GM19463 (cell line): ENCODE results near the gene MRPS24.

Experiments
- ATAC-seq: cut with Tn5 transposase; IDR thresholded peaks from one replicate; pipeline ENCODE4 v1.9.1; 2021; ENCODE audit warnings: mild to moderate bottlenecking, moderate library complexity; ENCODE audit not compliant: unreplicated experiment

The MRPS24 gene

DNA sequence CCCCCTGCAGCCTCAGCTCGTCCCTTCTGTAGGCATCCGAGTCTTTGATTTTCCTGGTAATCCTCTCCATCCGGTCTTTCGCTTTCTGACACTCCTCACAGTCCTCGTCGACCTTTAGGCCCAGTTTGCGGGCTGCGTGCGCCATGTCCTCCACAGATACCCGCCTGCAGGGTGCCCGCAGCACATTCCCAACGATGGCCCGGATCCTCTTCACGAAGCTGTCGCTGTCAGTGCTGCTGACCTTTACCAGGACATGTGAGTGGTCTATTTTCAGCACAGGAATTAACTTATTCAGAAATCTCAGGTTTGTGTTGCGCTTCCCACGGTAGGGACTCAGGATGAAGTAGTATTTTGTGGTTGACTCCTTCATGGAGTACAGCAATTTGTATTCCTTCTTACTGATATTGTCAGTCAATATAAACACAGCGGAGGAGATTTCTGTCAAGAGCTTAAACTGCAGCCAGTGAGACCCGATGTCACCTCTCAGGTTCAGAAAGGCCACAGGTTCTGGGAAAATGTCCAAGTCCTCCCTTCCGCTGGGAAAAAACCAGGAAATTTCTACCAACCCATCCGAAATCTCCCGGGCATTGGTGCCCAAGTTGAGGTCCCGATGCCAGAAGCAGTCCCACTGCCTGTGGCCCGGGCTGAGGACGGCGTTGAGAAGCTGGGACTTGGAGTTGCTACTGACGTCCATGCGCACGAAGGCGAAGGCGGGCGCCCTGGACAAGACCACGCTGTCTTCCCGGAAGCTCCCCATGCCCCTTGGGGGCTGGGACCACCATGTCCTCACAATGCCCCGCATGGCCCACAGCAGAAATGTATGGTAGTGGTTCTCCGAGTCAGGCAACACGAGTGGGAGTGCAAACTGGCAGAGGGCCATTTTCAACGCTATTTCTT lies 8.9 kb upstream of the MRPS24 start:
- ATAC-seq: no peak

DNA sequence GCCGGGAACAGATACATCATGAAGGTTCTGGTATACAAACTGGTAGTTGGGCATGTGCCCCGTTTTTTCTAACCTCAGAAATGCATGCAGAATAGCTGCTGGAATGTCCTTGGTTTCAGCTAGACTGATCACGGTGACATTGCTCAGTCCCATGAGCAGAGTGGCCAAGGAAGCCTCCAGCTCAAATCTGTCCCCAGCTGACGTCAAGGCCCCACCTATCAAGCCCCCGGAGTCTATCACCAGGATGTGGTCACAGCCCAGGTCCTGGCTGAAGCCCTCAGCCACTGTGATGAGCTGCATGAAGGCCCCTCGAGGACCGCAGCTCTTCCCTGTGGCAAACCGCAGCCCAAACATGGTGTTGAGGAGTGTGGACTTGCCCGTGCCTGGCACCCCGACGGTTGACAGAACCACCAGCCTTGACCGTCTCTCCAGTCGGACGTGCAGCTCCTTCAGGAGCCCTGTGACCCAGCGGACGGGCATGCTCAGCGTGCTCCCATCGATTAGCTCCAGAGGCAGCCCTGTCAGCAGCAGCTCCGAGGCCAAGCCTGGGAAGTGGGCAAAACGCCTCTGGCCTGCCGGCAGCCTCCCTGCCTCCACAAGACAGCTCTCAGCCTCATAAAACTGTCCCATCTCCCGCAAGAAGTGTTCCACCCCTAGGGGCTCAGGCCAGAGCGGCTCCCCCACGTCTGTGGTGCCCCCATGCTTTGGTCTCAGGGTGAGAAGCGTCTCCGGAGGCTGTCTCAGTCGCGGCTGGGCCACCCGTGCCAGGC lies 7.8 kb upstream of the MRPS24 start:
- no peak for ATAC-seq

DNA sequence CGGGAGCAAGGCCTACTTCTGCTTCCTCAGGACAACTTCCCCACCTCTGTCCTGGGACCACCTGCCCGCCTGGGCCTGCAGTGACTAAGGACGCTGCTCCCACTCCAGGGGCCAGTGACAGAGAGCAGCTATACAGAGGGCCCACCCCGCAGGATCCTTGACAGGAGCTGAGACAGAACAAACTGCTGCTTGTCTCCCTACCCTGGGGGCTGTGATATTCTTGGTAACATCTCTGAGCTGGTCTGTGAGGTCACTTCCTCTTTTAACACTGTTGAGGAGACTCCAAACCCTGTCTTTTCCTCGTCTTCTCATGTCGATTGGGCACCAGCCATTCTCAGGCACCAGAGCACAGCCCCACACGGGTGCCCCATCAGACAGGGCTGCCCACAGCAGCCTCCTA lies 6.9 kb upstream of the MRPS24 start:
- ATAC-seq: no peak

DNA sequence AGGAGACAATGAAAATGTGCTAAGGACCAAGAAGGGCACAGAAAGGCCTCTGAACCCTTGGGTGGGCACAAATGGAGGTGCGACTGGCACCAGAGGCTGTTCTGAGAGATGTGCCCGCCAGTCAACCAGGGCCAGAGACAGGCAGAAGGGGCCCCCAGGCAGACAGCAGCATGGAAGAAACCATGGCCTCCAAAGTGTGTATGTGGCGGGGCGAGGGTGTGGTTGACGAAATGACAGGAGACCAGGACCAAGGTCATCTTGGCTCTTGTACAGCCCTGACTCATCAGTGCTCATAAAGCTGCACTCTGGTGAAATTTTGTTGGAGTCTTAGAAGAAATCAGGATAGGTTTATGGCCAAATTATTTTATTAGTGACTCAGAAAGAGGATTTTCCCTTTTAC lies 4.0 kb upstream of the MRPS24 start:
- no peak for ATAC-seq

DNA sequence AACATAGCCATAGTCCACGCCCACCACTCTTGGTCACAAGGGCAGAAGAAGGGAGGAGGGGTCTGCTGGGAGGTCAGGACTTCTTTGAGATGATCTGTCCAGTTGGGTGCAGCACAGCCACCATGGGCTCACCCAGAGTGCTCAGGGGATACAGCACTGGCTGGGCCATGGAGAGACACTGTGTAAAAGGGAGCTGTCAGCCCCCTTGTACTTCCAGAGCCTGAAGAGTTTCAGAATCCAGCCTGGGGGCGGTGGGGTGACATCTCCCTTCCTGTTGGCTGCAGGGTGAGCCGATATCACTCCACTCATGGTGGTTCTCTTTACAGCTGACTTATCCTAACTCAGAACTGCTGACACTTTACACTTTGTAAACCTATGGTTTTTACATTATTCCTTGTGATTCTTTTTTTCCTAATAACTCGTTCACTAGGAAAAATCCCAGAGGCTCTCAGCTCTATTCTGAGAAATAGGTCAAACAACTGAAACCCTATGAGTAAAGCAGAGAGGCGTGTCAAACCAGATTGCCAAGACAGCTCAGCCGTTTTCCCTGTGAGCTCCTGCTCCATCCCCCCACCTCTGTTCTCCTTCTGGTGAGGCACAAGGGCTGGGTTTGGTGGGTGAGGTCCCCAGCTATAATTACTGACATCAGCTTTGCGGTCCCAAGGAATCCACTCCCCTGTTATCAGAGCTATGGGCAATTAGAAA lies 3.2 kb upstream of the MRPS24 start:
- ATAC-seq: no peak

DNA sequence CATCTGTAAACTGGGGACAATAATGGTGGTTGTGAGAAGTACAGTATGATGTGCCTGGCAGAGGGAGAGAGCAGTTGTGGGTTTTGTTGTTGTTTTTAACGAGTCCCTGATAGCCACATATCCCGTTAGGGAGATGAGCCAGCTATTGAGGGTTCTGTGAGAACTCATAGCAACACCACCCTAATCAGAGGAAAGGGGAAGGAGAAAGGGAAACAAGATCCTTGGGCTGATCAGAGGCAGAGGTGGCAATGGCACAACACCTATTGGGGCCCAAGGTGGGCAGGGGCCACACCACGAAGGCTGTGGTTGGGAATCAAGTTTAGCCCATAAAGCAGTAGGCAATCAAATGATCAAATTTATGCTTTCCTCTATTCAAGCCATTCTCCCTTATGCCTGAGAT lies 1.7 kb upstream of the MRPS24 start:
- ATAC-seq: no peak

DNA sequence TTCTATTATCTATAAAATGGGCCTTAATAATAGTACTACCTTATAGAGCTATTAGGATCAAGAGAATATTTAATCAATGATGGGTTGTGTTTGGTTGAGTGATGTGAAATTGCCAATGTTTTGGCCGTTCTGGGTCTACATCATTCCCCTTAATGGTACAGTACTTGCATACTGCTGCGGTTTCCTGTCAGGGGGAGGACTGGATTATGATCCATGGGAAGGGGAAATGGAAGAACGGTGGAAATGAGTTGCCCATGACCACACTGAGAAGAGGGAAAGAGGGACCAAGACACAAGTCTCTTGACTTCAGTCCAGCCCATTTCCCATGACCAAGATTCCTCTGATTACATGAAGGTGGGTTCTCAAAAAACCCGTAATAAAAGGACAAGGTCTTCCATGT lies 999 bp upstream of the MRPS24 start:
- no peak for ATAC-seq

DNA sequence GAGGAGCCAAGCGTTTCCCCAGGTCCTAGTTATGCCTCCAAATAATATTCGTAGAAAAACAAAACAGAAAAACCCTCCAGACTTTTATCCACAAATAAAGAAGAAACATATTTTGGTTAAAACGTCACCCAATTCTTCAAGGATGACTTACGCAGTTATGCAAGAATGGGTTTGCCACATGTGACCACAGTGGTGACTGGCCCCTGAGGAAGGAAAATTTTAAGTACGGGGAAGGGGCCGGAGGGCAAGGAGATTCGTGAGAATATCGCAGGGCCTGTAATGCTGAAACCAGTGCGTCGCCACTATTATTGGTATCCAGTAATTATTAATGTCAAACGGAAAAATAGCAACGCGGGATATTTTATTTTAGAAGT lies 537 bp upstream of the MRPS24 start:
- peak; percentile 15 for ATAC-seq

DNA sequence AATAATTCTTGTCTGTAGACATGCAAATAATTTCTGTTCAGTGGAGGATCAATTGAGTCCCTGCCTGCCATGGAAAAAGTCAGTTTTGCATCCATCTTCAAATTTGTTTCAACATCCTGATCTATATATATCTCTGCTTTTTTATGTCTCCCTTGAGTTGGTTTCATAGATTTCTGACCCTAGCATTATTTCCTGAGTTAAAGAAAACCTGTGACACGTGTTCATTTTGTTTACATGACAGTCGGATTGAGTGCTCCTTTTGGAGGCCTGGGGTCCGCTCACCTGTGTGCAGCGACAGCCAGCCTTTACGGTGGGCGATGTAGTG lies 674 bp downstream of the MRPS24 start:
- ATAC-seq: no peak

DNA sequence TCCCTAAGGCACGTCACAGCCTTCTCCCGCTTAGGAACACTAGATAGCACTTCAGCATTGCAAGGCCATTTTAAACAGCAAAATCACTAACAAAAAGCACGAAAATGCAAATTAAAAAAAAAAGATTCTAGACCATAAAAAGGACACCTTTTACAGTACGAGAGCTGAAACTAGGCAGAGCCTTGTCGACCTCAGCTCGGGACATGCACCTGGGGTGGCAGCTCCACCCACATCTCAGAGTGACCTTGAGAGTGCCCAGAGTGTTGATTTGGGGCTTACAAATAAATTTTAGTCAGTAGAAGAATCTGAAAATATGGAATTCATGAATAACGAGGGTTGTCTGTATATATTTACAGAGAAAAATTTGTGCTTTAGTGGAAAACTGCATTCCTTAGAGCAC lies 1.1 kb downstream of the MRPS24 start:
- ATAC-seq: no peak

DNA sequence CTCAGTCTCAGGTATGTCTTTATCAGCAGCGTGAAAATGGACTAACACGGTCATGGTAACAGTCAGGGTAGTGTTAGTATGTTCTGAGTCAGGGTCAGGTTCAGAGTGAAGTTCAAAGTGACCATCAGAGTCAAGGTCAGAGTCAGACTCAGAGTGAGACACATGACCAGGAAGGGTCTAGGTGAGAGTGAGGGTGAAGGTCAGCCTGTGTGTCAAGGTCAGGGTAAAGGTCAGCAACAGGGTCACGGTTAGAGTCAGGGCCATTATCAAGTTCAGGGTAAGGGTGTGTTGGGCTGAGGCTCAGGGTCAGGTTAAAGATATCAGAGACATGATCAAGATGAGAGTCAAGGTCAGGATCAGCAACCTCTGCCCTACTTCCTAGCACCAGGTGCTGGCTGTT lies 4.0 kb downstream of the MRPS24 start:
- no peak for ATAC-seq

DNA sequence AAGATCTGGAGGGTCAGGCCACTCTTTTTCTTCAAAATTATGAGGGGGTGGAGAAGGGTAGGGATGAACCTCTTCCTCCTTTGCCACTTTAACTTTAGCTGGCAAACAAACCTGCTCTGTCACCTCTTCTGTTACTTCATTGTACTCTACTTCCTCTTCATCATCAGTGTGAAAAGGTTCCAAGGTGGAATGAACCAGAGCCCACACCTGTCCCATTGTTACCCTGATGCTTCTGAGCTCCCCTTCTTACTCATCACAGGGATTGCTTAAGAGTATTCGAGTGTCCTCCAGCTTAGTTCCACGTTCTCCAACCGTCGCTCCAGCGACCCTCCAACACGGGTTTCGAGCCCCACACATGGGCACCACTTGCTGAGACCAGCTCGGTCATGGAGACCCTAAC lies 5.2 kb downstream of the MRPS24 start:
- ATAC-seq: no peak

DNA sequence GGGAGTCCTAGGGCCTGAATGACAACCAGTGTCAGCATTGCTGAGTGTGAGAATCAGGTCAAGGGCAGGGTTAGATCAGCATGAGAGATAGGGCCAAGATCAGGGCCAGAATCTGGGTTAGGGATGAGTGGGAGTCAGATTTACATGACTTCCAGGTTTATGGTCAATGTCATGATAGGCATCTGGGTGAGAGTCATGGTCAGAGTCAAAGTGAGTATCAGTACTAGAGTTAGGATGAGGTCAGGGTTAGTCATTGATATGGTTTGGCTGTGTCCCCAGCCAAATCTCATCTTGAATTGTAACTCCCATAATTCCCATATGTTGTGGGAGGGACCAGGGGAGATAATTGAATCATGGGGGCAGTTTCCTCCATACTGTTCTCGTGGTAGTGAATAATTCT lies 12.3 kb downstream of the MRPS24 start:
- ATAC-seq: no peak

DNA sequence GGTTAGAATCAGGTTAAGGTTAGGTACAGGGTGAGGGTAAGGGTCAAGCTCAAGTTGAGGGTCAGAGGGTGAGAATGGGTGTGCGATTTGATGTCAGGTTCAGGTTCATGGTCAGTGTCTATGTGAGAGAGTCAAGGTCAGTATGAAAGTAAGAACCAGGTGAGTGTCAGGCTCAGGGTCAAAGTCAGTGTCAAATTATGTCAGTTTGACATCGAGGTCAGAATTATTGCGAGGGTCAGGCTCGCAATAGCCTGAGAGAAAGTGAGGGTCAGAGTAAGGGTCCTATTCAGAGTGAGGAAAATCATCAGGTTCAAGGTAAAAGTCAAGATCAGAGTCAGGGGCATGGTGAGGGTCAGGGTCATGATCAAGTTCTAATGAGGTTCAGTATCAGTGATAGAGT lies 13.0 kb downstream of the MRPS24 start:
- no peak for ATAC-seq

DNA sequence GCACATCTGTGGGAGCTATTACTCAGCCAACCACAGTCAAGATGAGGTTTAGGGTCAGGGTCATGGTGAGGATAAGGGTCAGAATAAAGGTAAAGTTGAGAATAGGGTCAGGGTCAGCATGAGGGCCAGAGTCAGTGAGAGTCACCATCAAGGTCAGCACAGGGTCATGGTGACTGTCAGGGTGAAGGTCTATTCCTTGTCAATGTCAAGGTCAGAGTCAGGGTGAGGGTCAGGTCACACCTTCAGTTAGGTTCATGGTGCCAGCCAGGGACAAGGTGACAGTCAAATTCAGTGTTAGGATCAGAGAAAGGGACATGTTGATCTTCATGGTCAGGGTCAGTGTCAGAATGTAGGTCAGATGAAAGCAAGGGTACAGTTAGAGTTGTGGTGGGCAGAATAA lies 14.1 kb downstream of the MRPS24 start:
- ATAC-seq: no peak

DNA sequence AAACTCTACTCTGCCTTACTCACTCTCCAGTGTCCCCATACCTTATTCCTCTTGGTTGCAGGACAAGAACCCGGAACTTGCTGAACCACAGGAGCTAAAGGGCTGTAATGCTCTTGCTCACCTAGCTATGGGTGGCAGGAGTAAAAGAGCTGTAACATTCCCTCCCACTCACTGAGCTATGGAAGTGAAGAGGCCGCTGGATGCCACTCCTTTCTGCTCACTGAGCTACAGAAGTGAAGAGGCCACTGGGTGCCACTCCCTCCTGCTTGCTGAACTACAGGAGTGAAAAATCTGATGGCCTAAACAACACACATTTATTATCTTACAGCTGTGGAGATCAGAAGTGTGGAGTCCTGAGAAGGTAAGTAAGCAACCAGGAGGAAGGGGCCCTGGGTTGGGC lies 17.5 kb downstream of the MRPS24 start:
- ATAC-seq: no peak

DNA sequence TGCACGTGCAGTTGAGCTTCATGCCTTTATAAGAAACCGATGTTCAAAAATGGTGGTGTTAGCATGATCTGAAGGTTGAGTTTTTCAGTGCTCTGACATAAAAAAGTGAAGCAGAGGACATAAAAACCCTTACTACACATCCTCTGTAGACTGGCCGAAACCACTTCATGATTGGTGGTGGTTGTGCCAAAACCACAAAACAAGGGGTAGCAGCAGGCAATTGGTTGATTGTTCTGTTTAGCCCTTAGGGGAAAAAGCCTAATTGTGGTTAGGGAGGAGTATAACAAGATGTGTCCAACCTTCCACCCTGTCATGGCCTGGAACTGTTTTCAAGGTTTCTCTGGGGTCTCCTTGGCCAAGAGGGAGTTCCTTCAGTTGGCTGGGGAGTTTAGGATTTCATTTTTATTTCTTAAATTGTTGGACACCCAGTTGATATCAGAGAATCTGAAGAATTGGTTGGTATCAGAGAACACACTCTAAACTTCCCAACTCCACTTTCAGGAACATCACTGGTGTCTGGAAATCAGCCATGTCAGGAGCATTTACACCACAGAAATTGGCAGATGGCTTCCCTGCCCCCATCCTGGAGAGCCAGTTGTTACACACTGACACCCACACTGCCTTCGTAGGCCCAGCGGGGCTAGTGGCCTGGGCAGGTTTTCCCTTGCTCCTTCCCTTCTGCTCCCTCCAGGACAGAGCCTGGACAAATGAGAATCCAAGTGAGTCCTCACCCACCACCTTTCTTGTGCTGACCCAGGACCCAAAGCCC lies 18.8 kb downstream of the MRPS24 start:
- peak; percentile 81 for ATAC-seq

DNA sequence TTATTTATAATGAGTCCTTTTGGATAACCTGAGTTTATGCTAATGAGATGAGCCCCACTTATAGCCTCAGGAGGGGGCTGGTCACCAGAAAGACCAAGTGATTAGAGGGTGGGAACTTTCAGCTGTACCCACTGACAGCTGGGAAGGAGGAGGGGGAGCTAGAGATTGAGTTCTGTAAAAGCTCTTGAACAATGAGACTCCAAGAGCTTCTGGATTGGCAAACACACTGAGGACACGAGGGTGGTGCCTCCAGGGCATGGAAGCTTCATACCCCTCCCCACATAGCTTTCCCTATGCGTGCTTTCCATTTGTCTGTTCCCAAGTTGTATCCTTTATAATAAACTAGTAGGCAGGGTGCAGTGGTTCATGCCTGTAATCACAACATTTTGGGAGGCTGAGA lies 20.3 kb downstream of the MRPS24 start:
- no peak for ATAC-seq

DNA sequence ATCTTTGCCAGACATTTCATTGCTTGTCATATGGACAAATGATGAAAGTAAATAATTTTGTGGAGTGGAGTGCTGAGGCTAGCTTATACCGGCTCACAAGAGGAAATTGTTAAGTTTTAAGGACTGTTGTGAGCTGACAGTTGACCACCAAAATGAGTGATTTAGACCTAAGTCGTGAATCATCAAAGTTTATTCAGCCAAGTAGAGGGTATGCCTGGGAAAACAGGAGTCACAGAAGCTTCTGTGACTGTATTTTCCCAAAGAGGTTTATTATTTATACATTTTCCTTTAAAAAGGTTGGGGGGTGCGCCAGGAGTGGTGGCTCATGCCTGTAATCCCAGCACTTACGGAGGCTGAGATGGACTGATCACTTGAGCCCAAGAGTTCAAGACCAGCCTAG lies 21.8 kb downstream of the MRPS24 start:
- ATAC-seq: no peak

DNA sequence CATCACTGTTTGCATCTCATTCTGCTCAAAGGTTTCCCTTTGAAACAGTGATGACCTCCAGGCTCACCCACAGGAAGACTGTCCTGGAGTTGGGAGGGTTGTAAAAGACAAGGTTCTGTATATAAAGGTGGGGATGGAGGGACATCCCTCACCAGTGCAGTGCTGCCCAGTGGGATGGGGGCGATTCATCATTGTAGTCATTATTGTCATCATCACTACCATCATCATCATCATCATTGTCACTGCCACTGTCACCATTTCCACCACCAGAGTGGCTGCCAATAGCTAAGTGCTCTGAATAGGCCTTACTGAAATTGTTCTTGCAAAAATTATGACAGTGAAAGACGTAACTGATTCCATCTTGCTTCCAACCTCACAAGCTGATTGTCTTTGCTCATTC lies 24.7 kb downstream of the MRPS24 start:
- no peak for ATAC-seq

DNA sequence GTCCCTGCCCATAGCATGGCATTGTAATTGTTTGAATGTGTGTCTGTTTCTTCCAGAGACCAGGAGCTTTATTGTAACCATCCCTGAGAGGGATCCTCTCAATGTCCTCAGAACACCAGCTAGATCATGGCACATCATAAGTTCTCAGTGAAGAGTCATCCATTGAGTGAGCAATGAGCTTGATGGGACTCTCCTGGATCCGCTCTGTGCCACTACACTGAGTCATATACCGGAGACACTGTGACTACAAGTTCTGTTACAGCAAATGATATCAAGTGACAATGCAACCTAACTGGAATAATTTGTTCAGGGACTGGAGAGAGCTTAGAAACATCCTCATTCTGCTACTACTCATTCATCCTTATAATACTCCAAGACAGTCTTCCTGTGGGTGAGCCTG lies 25.1 kb downstream of the MRPS24 start:
- no peak for ATAC-seq
